NT2/D1 (cell line): ENCODE results near the gene CANT1.

Source experiments
- DNase-seq: peaks from one replicate; pipeline ENCODE4 v3.0.0-alpha.2; 2011; ENCODE audit warnings: low read depth, low spot score
- H3K27me3 ChIP-seq: 2 replicates; pipeline ENCODE4 v1.6.0; 2011; ENCODE audit warnings: mild to moderate bottlenecking; ENCODE audit not compliant: insufficient read length, insufficient read depth
- H3K36me3 ChIP-seq: 2 replicates; pipeline ENCODE4 v1.6.1; 2011; ENCODE audit warnings: mild to moderate bottlenecking, low read length, mixed read lengths; ENCODE audit not compliant: insufficient read depth, insufficient read length
- H3K4me1 ChIP-seq: 2 replicates; pipeline ENCODE4 v1.5.1; 2011; ENCODE audit not compliant: insufficient read depth, insufficient read length
- H3K4me3 ChIP-seq: 2 replicates; pipeline ENCODE4 v1.5.1; 2011; ENCODE audit warnings: low read depth; ENCODE audit not compliant: insufficient read length
- H3K9ac ChIP-seq: 2 replicates; pipeline ENCODE4 v1.6.0; 2011; ENCODE audit warnings: low read depth; ENCODE audit not compliant: insufficient read length
- H3K9me3 ChIP-seq: 2 replicates; pipeline ENCODE4 v1.5.1; 2011; ENCODE audit warnings: mild to moderate bottlenecking, low read length; ENCODE audit not compliant: insufficient read depth
- SUZ12 ChIP-seq: IDR thresholded peaks from 2 replicates; pipeline ENCODE4 v1.6.1; 2011; ENCODE audit not compliant: insufficient read length, insufficient read depth; ENCODE audit errors: extremely low read depth
- YY1 ChIP-seq: IDR thresholded peaks from 2 replicates; pipeline ENCODE4 v1.6.1; 2011; ENCODE audit not compliant: insufficient read length, insufficient read depth
- ZNF274 ChIP-seq: IDR thresholded peaks from 2 replicates; pipeline ENCODE4 v1.6.1; 2011; ENCODE audit warnings: mild to moderate bottlenecking, low read depth, low read length

The CANT1 gene

GRCh38 chr17:78944956-78945355 lies 64.6 kb downstream of the CANT1 start:
- Histone ChIP-seq H3K4me1 (peaks cover 3% of the 10 kb centered on the region), H3K4me3 (no peak overlapping the region)
- TF ChIP-seq YY1 (no peak), ZNF274 (no peak), SUZ12 (no peak)

GRCh38 chr17:78944026-78944425 lies 65.5 kb downstream of the CANT1 start:
- no peak overlapping the region for H3K4me3 ChIP-seq
- H3K9me3 ChIP-seq = no peaks in the 10 kb centered on the region
- peaks cover 11% of the 10 kb centered on the region for H3K4me1 ChIP-seq
- H3K9ac ChIP-seq = no peak overlapping the region
- H3K27me3 ChIP-seq = no peaks in the 10 kb centered on the region
- no peak for DNase-seq
- TF ChIP-seq ZNF274 (no peak), SUZ12 (no peak), YY1 (no peak)
- no peaks in the 10 kb centered on the region for H3K36me3 ChIP-seq

More at GRCh38 chr17:78944956-78945355, 64.6 kb downstream of the CANT1 start:
- no peaks in the 10 kb centered on the region for H3K36me3 ChIP-seq
- DNase-seq = no peak
- no peaks in the 10 kb centered on the region for H3K27me3 ChIP-seq
- H3K9me3 ChIP-seq = peaks cover 8% of the 10 kb centered on the region; the same call in 1 of the 2 replicates
- no peak overlapping the region for H3K9ac ChIP-seq
